NCI-H69 (cell line): Measurements from ENCODE around the gene DCUN1D3.
"Not testable (repeated sequence)": the region's sequence is repeated elsewhere in the genome, so short reads cannot be mapped to it uniquely, and the experiment has no call there.

Experiments
- DNase-seq: peaks from one replicate; lab custom pipeline; 2025; lab: John Stamatoyannopoulos, UW

Gene DCUN1D3

GRCh38 chr16:20862162-20862960, 37.8 kb downstream of the DCUN1D3 start:
- no peak for DNase-seq

- not testable (repeated sequence) for DNase-seq
These were observed 39.2 kb downstream of the DCUN1D3 start for GRCh38 chr16:20860995-20861394.

- DNase-seq, result no peak
These were observed 39.8 kb downstream of the DCUN1D3 start for GRCh38 chr16:20860361-20860760.

GRCh38 chr16:20859699-20860098, 40.5 kb downstream of the DCUN1D3 start:
- no peak for DNase-seq

GRCh38 chr16:20859229-20859628, 40.9 kb downstream of the DCUN1D3 start:
- DNase-seq, result no peak

GRCh38 chr16:20857281-20857680, 42.9 kb downstream of the DCUN1D3 start:
- DNase-seq, result no peak

GRCh38 chr16:20854963-20855362, 45.2 kb downstream of the DCUN1D3 start:
- DNase-seq, result no peak

GRCh38 chr16:20853981-20854620, 46.1 kb downstream of the DCUN1D3 start:
- no peak for DNase-seq

- DNase-seq, result no peak
These were observed 47.0 kb downstream of the DCUN1D3 start for GRCh38 chr16:20853143-20853542.

GRCh38 chr16:20851601-20852000, 48.6 kb downstream of the DCUN1D3 start:
- no peak for DNase-seq

- no peak for DNase-seq
These were observed 49.2 kb downstream of the DCUN1D3 start for GRCh38 chr16:20850981-20851380.

- peak; percentile 59 for DNase-seq
These were observed 50.4 kb downstream of the DCUN1D3 start for GRCh38 chr16:20849589-20850390.

GRCh38 chr16:20847550-20847949, 52.6 kb downstream of the DCUN1D3 start:
- no peak for DNase-seq

GRCh38 chr16:20846551-20846950, 53.6 kb downstream of the DCUN1D3 start:
- no peak for DNase-seq

- no peak for DNase-seq
These were observed 54.1 kb downstream of the DCUN1D3 start for GRCh38 chr16:20846030-20846429.

GRCh38 chr16:20844588-20844987, 55.6 kb downstream of the DCUN1D3 start:
- no peak for DNase-seq

- no peak for DNase-seq
These were observed 56.1 kb downstream of the DCUN1D3 start for GRCh38 chr16:20844054-20844453.

- no peak for DNase-seq
These were observed 60.7 kb downstream of the DCUN1D3 start for GRCh38 chr16:20839504-20839903.

- DNase-seq, result no peak
These were observed 61.9 kb downstream of the DCUN1D3 start for GRCh38 chr16:20838240-20838639.

- no peak for DNase-seq
These were observed 67.1 kb downstream of the DCUN1D3 start for GRCh38 chr16:20833086-20833485.

GRCh38 chr16:20830372-20830771, 69.8 kb downstream of the DCUN1D3 start:
- no peak for DNase-seq

GRCh38 chr16:20829536-20829935, 70.6 kb downstream of the DCUN1D3 start:
- no peak for DNase-seq
